GM06990 (cell line): ENCODE data around the gene THRAP3.

Experiments used
- DNase-seq: peaks from one replicate; pipeline ENCODE4 v3.0.0-alpha.2; 2011; ENCODE audit not compliant: insufficient read length; ENCODE audit errors: extremely low read depth
- H3K27me3 ChIP-seq: replicated peaks from 2 replicates; pipeline ENCODE4 v1.6.0; 2011; ENCODE audit warnings: low read length; ENCODE audit not compliant: control insufficient read depth, insufficient read depth
- H3K36me3 ChIP-seq: 2 replicates; pipeline ENCODE4 v1.5.1; 2011; ENCODE audit warnings: low read length; ENCODE audit not compliant: control insufficient read depth, insufficient read depth
- H3K4me3 ChIP-seq: replicated peaks from 2 replicates; pipeline ENCODE4 v1.5.1; 2011; ENCODE audit warnings: low read depth, mild to moderate bottlenecking, control low read depth, low read length
- CTCF ChIP-seq: IDR thresholded peaks from 2 replicates; pipeline ENCODE4 v1.5.1; 2011; ENCODE audit warnings: low read length, control low read depth, mild to moderate bottlenecking, inconsistent platforms; ENCODE audit not compliant: insufficient read depth, poor library complexity, severe bottlenecking

Gene THRAP3

GRCh38 chr1:36279110-36279788 lies 55.0 kb downstream of the THRAP3 start:
- Histone ChIP-seq H3K27me3 (no peaks in the 10 kb centered on the region), H3K4me3 (no peak overlapping the region), H3K36me3 (no peaks in the 10 kb centered on the region; the same call in 1 of the 2 replicates)
- DNase-seq, result no peak
- no peak for TF ChIP-seq CTCF

- Histone ChIP-seq H3K27me3 (no peaks in the 10 kb centered on the region), H3K36me3 (no peaks in the 10 kb centered on the region; the same call in none of the 2 replicates), H3K4me3 (no peak overlapping the region)
- no peak for DNase-seq
- TF ChIP-seq CTCF, result no peak
Measured at GRCh38 chr1:36279789-36280296, 55.6 kb downstream of the THRAP3 start.

- no peaks in the 10 kb centered on the region for H3K27me3 ChIP-seq
- TF ChIP-seq CTCF, result no peak
- no peak for DNase-seq
- peaks cover 14% of the 10 kb centered on the region for H3K36me3 ChIP-seq
- no peak overlapping the region for H3K4me3 ChIP-seq
Measured at GRCh38 chr1:36284061-36284460, 59.8 kb downstream of the THRAP3 start.

GRCh38 chr1:36284517-36284916 lies 60.3 kb downstream of the THRAP3 start:
- no peak overlapping the region for H3K4me3 ChIP-seq
- peaks cover 17% of the 10 kb centered on the region for H3K36me3 ChIP-seq
- no peaks in the 10 kb centered on the region for H3K27me3 ChIP-seq
- TF ChIP-seq CTCF, result no peak
- DNase-seq, result no peak

- H3K4me3 ChIP-seq, result no peak overlapping the region
Measured at GRCh38 chr1:36285443-36286101, 61.3 kb downstream of the THRAP3 start.

More at GRCh38 chr1:36285443-36286101, 61.3 kb downstream of the THRAP3 start:
- H3K36me3 ChIP-seq, result peaks cover 23% of the 10 kb centered on the region
- peak; percentile 63 for TF ChIP-seq CTCF
- DNase-seq, result no peak
- no peaks in the 10 kb centered on the region for H3K27me3 ChIP-seq
